GM12801 (cell line): Measurements from ENCODE around the gene BCL2L13.

Source experiments
- CTCF ChIP-seq: IDR thresholded peaks from one replicate; pipeline ENCODE4 v1.5.1; 2011; ENCODE audit warnings: control low read depth; ENCODE audit not compliant: insufficient read length; ENCODE audit errors: extremely low read depth

The BCL2L13 gene

GRCh38 chr22:17746916-17747315 is 108.4 kb downstream of the BCL2L13 start:
- no peak for TF ChIP-seq CTCF

GRCh38 chr22:17748555-17749353 is 110.2 kb downstream of the BCL2L13 start:
- no peak for TF ChIP-seq CTCF

- TF ChIP-seq CTCF = no peak
Measured at GRCh38 chr22:17749605-17750395, 111.2 kb downstream of the BCL2L13 start.

- TF ChIP-seq CTCF = no peak
Measured at GRCh38 chr22:17751596-17751995, 113.0 kb downstream of the BCL2L13 start.

- no peak for TF ChIP-seq CTCF
Measured at GRCh38 chr22:17753401-17753989, 114.9 kb downstream of the BCL2L13 start.

- TF ChIP-seq CTCF = no peak
Measured at GRCh38 chr22:17754233-17754925, 115.8 kb downstream of the BCL2L13 start.

GRCh38 chr22:17761138-17761488 is 122.6 kb downstream of the BCL2L13 start:
- TF ChIP-seq CTCF = no peak
